WTC11 (cell line): ENCODE data around the gene TARBP1. TPM values are rescaled to one million over a fixed set of nuclear protein-coding genes. Genes with fewer than 3 reads are reported as not detected.

ENCODE experiments used
- ATAC-seq: fragments of 200-7000 bp; cut with Tn5 transposase; 2 replicates; pipeline ENCODE4 v1.10.0; 2021; ENCODE audit warnings: mild to moderate bottlenecking, moderate library complexity
- CTCF ChIA-PET: fragments of 300-600 bp; sonication (Branson Sonifier 250); formaldehyde crosslinking; loops from one replicate; lab custom pipeline; 2021; ENCODE audit warnings: antibody characterized with exemption; lab: Charles Lee
- POLR2A ChIA-PET: fragments of 350-600 bp; sonication (Branson Sonifier 250); formaldehyde crosslinking; loops from one replicate; lab custom pipeline; 2021; ENCODE audit warnings: antibody characterized with exemption; lab: Charles Lee
- DNase-seq: peaks from one replicate; pipeline ENCODE4 v3.0.0; 2021; ENCODE audit warnings: low spot score
- H3K27ac Mint-ChIP-seq: 2 replicates; pipeline ENCODE4 v1.8.0; 2021; ENCODE audit warnings: mixed read lengths
- H3K27me3 Mint-ChIP-seq: 2 replicates; pipeline ENCODE4 v1.8.0; 2021; ENCODE audit warnings: low read depth, mild to moderate bottlenecking, moderate library complexity, mixed read lengths
- H3K36me3 Mint-ChIP-seq: 2 replicates; pipeline ENCODE4 v1.8.0; 2021; ENCODE audit warnings: mixed read lengths
- H3K4me1 Mint-ChIP-seq: 2 replicates; pipeline ENCODE4 v1.8.0; 2022; ENCODE audit warnings: mixed read lengths
- H3K4me3 Mint-ChIP-seq: 2 replicates; pipeline ENCODE4 v1.8.0; 2021; ENCODE audit warnings: mild to moderate bottlenecking, moderate library complexity, mixed read lengths
- H3K9me3 Mint-ChIP-seq: 2 replicates; pipeline ENCODE4 v1.8.0; 2021; ENCODE audit warnings: mixed read lengths
- ATF1 ChIP-seq: sonication (generic); formaldehyde crosslinking; IDR thresholded peaks from 2 replicates; pipeline ENCODE4 v1.8.1; 2023; ENCODE audit warnings: mild to moderate bottlenecking, moderate library complexity, missing genetic modification reagents
- ELF4 ChIP-seq: sonication (generic); formaldehyde crosslinking; IDR thresholded peaks from 2 replicates; pipeline ENCODE4 v1.8.1; 2022; ENCODE audit warnings: low read depth, mild to moderate bottlenecking, moderate library complexity, missing genetic modification reagents
- ESRRA ChIP-seq: sonication (generic); formaldehyde crosslinking; IDR thresholded peaks from 2 replicates; pipeline ENCODE4 v1.8.1; 2022; ENCODE audit warnings: mild to moderate bottlenecking, missing genetic modification reagents, borderline replicate concordance
- ETV6 ChIP-seq: sonication (generic); formaldehyde crosslinking; IDR thresholded peaks from 2 replicates; pipeline ENCODE4 v1.8.1; 2022; ENCODE audit warnings: mild to moderate bottlenecking, missing genetic modification reagents
- FOXK1 ChIP-seq: sonication (generic); formaldehyde crosslinking; IDR thresholded peaks from 2 replicates; pipeline ENCODE4 v1.8.0; 2022; ENCODE audit warnings: mild to moderate bottlenecking, moderate library complexity, missing genetic modification reagents
- FOXP1 ChIP-seq: sonication (generic); formaldehyde crosslinking; IDR thresholded peaks from 2 replicates; pipeline ENCODE4 v1.8.0; 2022; ENCODE audit warnings: missing genetic modification reagents, mild to moderate bottlenecking, moderate library complexity, borderline replicate concordance
- JAZF1 ChIP-seq: fragments of 250-450 bp; sonication (Bioruptor Pico); IDR thresholded peaks from 2 replicates; pipeline ENCODE4 v1.9.0; 2021; ENCODE audit warnings: moderate library complexity, mild to moderate bottlenecking, inconsistent platforms
- MXD4 ChIP-seq: fragments of 250-450 bp; sonication (Bioruptor Pico); IDR thresholded peaks from 2 replicates; pipeline ENCODE4 v1.8.0; 2021; ENCODE audit warnings: mild to moderate bottlenecking, moderate library complexity, borderline replicate concordance
- SMAD4 ChIP-seq: sonication (generic); formaldehyde crosslinking; IDR thresholded peaks from 2 replicates; pipeline ENCODE4 v1.8.0; 2022; ENCODE audit warnings: mild to moderate bottlenecking, missing genetic modification reagents
- ZNF138 ChIP-seq: sonication (generic); formaldehyde crosslinking; conservative IDR thresholded peaks from 2 replicates; pipeline ENCODE4 v1.8.1; 2022; ENCODE audit warnings: mild to moderate bottlenecking, moderate library complexity, missing genetic modification reagents
- ZNF232 ChIP-seq: sonication (generic); formaldehyde crosslinking; IDR thresholded peaks from 2 replicates; pipeline ENCODE4 v1.8.0; 2022; ENCODE audit warnings: mild to moderate bottlenecking, missing genetic modification reagents
- ZNF263 ChIP-seq: sonication (generic); formaldehyde crosslinking; IDR thresholded peaks from 2 replicates; pipeline ENCODE4 v1.8.1; 2022; ENCODE audit warnings: low read depth, mild to moderate bottlenecking, moderate library complexity, missing genetic modification reagents
- ZNF396 ChIP-seq: fragments of 250-450 bp; sonication (Bioruptor Pico); IDR thresholded peaks from 2 replicates; pipeline ENCODE4 v1.8.0; 2021; ENCODE audit warnings: mild to moderate bottlenecking, moderate library complexity, borderline replicate concordance
- total RNA-seq: library from RNA; stranded (reverse); gene quantifications from 3 replicates; pipeline ENCODE4 v1.2.3, GENCODE V29; 2021
- TF ChIP-seq, protein P1 (sequence below): sonication (generic); formaldehyde crosslinking; IDR thresholded peaks from 2 replicates; pipeline ENCODE4 v1.8.1; 2022; ENCODE audit warnings: missing genetic modification reagents, borderline replicate concordance
- TF ChIP-seq, protein P2 (sequence below): sonication (generic); formaldehyde crosslinking; IDR thresholded peaks from 2 replicates; pipeline ENCODE4 v1.8.1; 2023; ENCODE audit warnings: mild to moderate bottlenecking, missing genetic modification reagents
- TF ChIP-seq, protein P3 (sequence below): sonication (generic); formaldehyde crosslinking; IDR thresholded peaks from 2 replicates; pipeline ENCODE4 v1.8.0; 2022; ENCODE audit warnings: missing genetic modification reagents
- TF ChIP-seq, protein P4 (sequence below): sonication (generic); formaldehyde crosslinking; IDR thresholded peaks from 2 replicates; pipeline ENCODE4 v1.8.1; 2023; ENCODE audit warnings: mild to moderate bottlenecking, missing genetic modification reagents, moderate library complexity
- TF ChIP-seq, protein P5 (sequence below): sonication (generic); formaldehyde crosslinking; IDR thresholded peaks from 2 replicates; pipeline ENCODE4 v1.8.1; 2023; ENCODE audit warnings: mild to moderate bottlenecking, moderate library complexity, missing genetic modification reagents
- TF ChIP-seq, protein P6 (sequence below): sonication (generic); formaldehyde crosslinking; conservative IDR thresholded peaks from 2 replicates; pipeline ENCODE4 v1.8.1; 2023; ENCODE audit warnings: mild to moderate bottlenecking, low read depth, missing genetic modification reagents, moderate library complexity

Gene TARBP1
- total RNA-seq, 1 experiment from 2014 or later: 24.0 TPM

DNA sequence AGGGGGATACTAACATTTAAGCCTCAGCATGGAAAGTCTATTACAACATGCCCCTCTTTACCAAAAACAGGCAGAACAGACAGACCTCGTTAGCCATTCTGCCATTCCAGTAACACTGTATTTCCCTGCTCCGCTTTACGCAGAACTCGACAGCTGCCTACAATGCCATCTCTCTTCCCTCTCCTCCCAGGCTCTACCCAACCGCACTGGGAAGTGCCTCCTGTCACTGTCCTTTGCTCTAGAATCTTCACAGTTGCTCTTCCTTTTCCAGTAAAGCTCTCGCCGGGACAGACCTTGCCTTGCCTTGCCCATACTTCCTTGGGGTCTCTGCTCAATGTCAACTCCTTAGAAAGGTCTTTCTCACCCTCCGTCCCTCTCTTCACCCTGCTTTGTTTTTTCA lies 82.9 kb downstream of the TARBP1 start:
- Mint-ChIP-seq H3K4me1 (no peaks in the 10 kb centered on the region), H3K9me3 (peaks cover 4% of the 10 kb centered on the region; the same call in 1 of the 2 replicates), H3K36me3 (peaks cover 13% of the 10 kb centered on the region), H3K4me3 (no peak overlapping the region), H3K27ac (no peak overlapping the region), H3K27me3 (no peaks in the 10 kb centered on the region)
- ChIA-PET CTCF (no interaction called here), POLR2A (no interaction called here)
- ATAC-seq: no peak
- TF ChIP-seq FOXP1 (CRISPR knock-in tag) (no peak), ZNF396 (CRISPR knock-in tag) (no peak)
- TF ChIP-seq, protein P1, sequence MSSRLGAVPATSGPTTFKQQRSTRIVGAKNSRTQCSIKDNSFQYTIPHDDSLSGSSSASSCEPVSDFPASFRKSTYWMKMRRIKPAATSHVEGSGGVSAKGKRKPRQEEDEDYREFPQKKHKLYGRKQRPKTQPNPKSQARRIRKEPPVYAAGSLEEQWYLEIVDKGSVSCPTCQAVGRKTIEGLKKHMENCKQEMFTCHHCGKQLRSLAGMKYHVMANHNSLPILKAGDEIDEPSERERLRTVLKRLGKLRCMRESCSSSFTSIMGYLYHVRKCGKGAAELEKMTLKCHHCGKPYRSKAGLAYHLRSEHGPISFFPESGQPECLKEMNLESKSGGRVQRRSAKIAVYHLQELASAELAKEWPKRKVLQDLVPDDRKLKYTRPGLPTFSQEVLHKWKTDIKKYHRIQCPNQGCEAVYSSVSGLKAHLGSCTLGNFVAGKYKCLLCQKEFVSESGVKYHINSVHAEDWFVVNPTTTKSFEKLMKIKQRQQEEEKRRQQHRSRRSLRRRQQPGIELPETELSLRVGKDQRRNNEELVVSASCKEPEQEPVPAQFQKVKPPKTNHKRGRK (CRISPR knock-in tag): no peak
- TF ChIP-seq, protein P2, sequence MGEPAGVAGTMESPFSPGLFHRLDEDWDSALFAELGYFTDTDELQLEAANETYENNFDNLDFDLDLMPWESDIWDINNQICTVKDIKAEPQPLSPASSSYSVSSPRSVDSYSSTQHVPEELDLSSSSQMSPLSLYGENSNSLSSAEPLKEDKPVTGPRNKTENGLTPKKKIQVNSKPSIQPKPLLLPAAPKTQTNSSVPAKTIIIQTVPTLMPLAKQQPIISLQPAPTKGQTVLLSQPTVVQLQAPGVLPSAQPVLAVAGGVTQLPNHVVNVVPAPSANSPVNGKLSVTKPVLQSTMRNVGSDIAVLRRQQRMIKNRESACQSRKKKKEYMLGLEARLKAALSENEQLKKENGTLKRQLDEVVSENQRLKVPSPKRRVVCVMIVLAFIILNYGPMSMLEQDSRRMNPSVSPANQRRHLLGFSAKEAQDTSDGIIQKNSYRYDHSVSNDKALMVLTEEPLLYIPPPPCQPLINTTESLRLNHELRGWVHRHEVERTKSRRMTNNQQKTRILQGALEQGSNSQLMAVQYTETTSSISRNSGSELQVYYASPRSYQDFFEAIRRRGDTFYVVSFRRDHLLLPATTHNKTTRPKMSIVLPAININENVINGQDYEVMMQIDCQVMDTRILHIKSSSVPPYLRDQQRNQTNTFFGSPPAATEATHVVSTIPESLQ (CRISPR knock-in tag): no peak
- DNase-seq: no peak

DNA sequence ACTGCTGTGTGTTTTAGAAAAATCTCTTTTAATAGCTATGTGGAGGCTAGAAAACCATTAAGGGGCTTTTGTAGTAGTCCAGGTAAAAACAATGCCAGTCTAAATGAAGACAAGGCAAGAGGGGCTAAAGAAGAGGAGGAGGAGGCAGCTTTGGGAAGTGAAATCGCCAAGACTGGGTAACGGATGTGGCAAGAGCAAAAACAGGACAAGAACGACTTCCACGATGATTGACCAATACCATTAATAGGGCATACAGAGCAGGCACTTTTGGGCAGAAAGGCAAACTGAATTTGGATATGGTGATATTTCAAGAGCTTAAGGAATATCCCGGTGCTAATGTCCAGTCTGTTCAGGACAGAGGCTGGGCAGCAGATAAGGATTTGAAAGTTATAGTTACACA lies 83.7 kb downstream of the TARBP1 start:
- no peaks in the 10 kb centered on the region for H3K27me3 Mint-ChIP-seq
- ATAC-seq (no peak), DNase-seq (no peak)
- POLR2A ChIA-PET: no interaction called here
- no peak overlapping the region for H3K4me3 Mint-ChIP-seq
- peaks cover 4% of the 10 kb centered on the region; the same call in 1 of the 2 replicates for H3K9me3 Mint-ChIP-seq
- CTCF ChIA-PET: no interaction called here
- H3K36me3 Mint-ChIP-seq: peaks cover 14% of the 10 kb centered on the region
- H3K27ac Mint-ChIP-seq: 0 out of 2 replicates have a peak overlapping the region, but pooled peaks have one; percentile 7
- TF ChIP-seq ZNF138 (CRISPR knock-in tag) (no peak), ETV6 (CRISPR knock-in tag) (no peak), ESRRA (CRISPR knock-in tag) (no peak), ELF4 (CRISPR knock-in tag) (no peak), MXD4 (CRISPR knock-in tag) (no peak), JAZF1 (CRISPR knock-in tag) (no peak), FOXK1 (no peak), ATF1 (CRISPR knock-in tag) (no peak)
- TF ChIP-seq, all 79 proteins: peak for 0
- no peaks in the 10 kb centered on the region for H3K4me1 Mint-ChIP-seq

DNA sequence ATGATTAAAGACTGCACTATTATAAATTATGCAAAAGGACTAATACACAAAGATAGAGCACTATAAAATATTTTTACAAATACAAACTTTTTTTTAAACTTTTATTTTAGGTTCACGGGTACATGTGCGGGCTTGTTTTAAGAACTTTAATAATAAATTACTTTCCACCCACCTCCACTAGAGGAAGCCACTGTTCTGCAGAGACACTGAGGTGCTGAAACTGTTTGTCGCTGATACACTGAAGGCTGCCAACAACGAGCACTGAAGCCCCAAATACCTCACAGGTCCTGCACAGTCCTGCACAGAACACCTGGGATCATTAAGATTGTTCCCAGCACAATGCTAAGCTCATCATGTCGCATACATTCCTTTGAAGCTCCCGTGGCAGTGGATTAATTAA lies 85.8 kb downstream of the TARBP1 start:
- DNase-seq (no peak), ATAC-seq (no peak)
- no peaks in the 10 kb centered on the region for H3K4me1 Mint-ChIP-seq
- no peak overlapping the region for H3K27ac Mint-ChIP-seq
- H3K27me3 Mint-ChIP-seq: no peaks in the 10 kb centered on the region
- POLR2A ChIA-PET: no interaction called here
- no peak overlapping the region for H3K4me3 Mint-ChIP-seq
- peaks cover 4% of the 10 kb centered on the region; the same call in 1 of the 2 replicates for H3K9me3 Mint-ChIP-seq
- H3K36me3 Mint-ChIP-seq: peaks cover 14% of the 10 kb centered on the region
- CTCF ChIA-PET: interaction anchor here (1.3 kb wide), 1 partner anchor 70 kb away, joined by 3 read pairs; no protein-coding TSS in a partner anchor
- TF ChIP-seq, protein P3, sequence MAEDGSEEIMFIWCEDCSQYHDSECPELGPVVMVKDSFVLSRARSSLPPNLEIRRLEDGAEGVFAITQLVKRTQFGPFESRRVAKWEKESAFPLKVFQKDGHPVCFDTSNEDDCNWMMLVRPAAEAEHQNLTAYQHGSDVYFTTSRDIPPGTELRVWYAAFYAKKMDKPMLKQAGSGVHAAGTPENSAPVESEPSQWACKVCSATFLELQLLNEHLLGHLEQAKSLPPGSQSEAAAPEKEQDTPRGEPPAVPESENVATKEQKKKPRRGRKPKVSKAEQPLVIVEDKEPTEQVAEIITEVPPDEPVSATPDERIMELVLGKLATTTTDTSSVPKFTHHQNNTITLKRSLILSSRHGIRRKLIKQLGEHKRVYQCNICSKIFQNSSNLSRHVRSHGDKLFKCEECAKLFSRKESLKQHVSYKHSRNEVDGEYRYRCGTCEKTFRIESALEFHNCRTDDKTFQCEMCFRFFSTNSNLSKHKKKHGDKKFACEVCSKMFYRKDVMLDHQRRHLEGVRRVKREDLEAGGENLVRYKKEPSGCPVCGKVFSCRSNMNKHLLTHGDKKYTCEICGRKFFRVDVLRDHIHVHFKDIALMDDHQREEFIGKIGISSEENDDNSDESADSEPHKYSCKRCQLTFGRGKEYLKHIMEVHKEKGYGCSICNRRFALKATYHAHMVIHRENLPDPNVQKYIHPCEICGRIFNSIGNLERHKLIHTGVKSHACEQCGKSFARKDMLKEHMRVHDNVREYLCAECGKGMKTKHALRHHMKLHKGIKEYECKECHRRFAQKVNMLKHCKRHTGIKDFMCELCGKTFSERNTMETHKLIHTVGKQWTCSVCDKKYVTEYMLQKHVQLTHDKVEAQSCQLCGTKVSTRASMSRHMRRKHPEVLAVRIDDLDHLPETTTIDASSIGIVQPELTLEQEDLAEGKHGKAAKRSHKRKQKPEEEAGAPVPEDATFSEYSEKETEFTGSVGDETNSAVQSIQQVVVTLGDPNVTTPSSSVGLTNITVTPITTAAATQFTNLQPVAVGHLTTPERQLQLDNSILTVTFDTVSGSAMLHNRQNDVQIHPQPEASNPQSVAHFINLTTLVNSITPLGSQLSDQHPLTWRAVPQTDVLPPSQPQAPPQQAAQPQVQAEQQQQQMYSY: no peak
- TF ChIP-seq ZNF232 (CRISPR knock-in tag) (no peak), ZNF263 (CRISPR knock-in tag) (no peak), SMAD4 (CRISPR knock-in tag) (no peak)
- TF ChIP-seq, protein P4, sequence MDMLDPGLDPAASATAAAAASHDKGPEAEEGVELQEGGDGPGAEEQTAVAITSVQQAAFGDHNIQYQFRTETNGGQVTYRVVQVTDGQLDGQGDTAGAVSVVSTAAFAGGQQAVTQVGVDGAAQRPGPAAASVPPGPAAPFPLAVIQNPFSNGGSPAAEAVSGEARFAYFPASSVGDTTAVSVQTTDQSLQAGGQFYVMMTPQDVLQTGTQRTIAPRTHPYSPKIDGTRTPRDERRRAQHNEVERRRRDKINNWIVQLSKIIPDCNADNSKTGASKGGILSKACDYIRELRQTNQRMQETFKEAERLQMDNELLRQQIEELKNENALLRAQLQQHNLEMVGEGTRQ (CRISPR knock-in tag): no peak
- TF ChIP-seq, protein P5, sequence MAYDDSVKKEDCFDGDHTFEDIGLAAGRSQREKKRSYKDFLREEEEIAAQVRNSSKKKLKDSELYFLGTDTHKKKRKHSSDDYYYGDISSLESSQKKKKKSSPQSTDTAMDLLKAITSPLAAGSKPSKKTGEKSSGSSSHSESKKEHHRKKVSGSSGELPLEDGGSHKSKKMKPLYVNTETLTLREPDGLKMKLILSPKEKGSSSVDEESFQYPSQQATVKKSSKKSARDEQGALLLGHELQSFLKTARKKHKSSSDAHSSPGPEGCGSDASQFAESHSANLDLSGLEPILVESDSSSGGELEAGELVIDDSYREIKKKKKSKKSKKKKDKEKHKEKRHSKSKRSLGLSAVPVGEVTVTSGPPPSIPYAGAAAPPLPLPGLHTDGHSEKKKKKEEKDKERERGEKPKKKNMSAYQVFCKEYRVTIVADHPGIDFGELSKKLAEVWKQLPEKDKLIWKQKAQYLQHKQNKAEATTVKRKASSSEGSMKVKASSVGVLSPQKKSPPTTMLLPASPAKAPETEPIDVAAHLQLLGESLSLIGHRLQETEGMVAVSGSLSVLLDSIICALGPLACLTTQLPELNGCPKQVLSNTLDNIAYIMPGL (CRISPR knock-in tag): no peak
- TF ChIP-seq, protein P6, sequence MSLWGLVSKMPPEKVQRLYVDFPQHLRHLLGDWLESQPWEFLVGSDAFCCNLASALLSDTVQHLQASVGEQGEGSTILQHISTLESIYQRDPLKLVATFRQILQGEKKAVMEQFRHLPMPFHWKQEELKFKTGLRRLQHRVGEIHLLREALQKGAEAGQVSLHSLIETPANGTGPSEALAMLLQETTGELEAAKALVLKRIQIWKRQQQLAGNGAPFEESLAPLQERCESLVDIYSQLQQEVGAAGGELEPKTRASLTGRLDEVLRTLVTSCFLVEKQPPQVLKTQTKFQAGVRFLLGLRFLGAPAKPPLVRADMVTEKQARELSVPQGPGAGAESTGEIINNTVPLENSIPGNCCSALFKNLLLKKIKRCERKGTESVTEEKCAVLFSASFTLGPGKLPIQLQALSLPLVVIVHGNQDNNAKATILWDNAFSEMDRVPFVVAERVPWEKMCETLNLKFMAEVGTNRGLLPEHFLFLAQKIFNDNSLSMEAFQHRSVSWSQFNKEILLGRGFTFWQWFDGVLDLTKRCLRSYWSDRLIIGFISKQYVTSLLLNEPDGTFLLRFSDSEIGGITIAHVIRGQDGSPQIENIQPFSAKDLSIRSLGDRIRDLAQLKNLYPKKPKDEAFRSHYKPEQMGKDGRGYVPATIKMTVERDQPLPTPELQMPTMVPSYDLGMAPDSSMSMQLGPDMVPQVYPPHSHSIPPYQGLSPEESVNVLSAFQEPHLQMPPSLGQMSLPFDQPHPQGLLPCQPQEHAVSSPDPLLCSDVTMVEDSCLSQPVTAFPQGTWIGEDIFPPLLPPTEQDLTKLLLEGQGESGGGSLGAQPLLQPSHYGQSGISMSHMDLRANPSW (CRISPR knock-in tag): no peak
